Choroid plexus epithelial cell (primary cell): Measurements from ENCODE around the gene RAMP3.

Experiments
- DNase-seq: peaks from one replicate; pipeline ENCODE4 v3.0.0-alpha.2; 2010; ENCODE audit warnings: low read depth
- H3K4me3 ChIP-seq: 2 replicates; pipeline ENCODE4 v1.5.1; 2011; ENCODE audit warnings: low read depth, mild to moderate bottlenecking, control low read depth, low read length, moderate library complexity
- TF ChIP-seq, protein P1 (sequence below): conservative IDR thresholded peaks from 2 replicates; pipeline ENCODE4 v1.5.1; 2011; ENCODE audit warnings: low read depth, mild to moderate bottlenecking, control low read depth, inconsistent platforms, low read length, moderate library complexity

RAMP3 gene

DNA sequence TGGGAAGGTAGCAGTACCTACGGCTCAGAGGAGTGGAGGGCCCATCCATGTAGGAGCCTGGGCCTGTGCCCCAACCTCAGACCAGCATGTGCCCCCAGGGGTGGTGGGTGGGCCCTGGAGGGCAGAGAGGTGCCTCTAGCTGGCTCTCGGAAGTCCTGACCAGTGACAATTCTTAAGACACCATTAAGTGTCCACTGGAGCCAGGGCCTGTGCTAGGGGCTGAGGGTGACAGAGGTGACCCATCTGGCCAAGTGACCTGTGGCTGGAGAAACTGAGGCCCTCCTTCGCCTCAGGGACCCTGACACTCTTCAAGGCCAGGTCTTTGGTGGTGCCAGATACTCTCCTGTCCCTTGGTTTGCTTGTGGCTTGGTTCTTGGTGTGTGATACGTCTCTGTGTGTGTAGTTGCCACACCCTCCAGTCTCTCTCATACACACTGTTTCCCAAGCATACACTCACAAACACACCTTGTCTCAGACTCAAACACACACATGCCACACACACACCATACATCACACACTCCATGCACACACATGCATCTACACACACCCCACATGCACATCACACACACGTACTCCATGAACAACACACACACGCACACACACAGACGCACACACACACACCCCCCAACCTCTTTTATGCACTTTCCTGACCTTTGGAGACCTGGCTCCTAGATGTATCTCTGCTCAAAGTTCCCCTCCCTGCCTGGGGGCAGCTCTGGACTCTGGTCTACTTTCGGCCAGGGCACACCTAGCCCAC, 897 bp upstream of the RAMP3 start:
- no peak overlapping the region for H3K4me3 ChIP-seq
- DNase-seq: no peak
- TF ChIP-seq, protein P1, sequence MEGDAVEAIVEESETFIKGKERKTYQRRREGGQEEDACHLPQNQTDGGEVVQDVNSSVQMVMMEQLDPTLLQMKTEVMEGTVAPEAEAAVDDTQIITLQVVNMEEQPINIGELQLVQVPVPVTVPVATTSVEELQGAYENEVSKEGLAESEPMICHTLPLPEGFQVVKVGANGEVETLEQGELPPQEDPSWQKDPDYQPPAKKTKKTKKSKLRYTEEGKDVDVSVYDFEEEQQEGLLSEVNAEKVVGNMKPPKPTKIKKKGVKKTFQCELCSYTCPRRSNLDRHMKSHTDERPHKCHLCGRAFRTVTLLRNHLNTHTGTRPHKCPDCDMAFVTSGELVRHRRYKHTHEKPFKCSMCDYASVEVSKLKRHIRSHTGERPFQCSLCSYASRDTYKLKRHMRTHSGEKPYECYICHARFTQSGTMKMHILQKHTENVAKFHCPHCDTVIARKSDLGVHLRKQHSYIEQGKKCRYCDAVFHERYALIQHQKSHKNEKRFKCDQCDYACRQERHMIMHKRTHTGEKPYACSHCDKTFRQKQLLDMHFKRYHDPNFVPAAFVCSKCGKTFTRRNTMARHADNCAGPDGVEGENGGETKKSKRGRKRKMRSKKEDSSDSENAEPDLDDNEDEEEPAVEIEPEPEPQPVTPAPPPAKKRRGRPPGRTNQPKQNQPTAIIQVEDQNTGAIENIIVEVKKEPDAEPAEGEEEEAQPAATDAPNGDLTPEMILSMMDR: no peak

DNA sequence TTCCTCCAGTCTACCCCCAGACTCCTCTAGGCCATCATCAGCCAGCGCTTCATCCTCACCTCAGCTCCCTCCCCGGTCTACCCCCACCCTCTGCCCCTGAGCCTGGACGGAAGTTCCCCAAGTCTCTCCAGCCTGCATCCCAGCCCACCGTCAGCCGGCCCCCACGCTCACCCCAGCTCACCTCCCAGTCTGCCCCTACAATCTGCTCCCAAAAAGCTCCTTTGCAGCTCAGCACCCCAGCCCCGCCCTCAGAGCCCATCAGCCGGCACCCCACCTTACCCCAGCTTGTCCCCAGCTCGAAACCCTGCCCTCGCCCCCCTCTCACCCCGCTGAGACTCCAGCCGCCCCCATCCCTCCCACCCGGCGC, 322 bp upstream of the RAMP3 start:
- no peak overlapping the region for H3K4me3 ChIP-seq

DNA sequence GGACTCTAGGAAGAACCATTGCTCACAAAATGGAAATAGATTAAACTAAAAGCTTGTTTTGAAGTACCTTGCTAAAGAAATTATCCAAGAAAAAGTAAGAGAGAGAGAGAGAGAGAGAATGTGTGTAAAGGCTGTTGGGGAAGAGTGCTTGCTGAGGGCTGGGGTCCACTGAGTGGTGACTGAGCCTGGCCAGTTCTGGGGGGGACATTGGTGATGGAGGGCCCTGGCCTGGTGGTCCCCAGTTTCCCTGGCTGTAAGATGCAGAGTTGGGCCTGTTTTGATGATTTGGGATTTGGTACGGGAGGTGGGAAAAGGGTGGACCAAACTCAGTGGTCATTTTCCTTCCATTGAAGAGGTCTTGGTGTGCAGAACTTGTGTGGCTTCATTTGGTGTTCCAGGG, 880 bp downstream of the RAMP3 start:
- no peak for DNase-seq
- TF ChIP-seq, protein P1: no peak
- no peak overlapping the region for H3K4me3 ChIP-seq

More for the DNA sequence above, 322 bp upstream of the RAMP3 start:
- DNase-seq: no peak
- TF ChIP-seq, protein P1: no peak

DNA sequence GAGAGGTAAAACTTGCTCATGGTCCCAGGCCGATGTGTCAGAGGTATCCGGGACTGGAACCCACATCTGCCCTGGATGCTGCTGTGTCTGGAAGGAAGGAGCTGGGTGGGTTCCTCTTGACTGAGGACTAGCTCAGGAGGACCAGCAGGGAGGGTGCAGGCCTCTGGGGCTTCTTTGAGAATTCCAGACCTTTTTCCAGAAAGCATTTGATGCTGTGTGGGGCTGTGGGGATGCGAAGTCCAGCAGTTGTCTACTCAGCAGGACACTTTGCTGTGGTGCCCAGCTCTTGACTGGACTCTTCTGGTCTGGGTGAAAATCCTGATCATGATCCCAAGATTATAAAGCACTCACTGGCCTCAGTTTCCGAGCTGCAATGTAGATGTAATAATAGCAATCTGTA, 1.7 kb downstream of the RAMP3 start:
- H3K4me3 ChIP-seq: no peak overlapping the region
- TF ChIP-seq, protein P1: no peak
- DNase-seq: no peak

DNA sequence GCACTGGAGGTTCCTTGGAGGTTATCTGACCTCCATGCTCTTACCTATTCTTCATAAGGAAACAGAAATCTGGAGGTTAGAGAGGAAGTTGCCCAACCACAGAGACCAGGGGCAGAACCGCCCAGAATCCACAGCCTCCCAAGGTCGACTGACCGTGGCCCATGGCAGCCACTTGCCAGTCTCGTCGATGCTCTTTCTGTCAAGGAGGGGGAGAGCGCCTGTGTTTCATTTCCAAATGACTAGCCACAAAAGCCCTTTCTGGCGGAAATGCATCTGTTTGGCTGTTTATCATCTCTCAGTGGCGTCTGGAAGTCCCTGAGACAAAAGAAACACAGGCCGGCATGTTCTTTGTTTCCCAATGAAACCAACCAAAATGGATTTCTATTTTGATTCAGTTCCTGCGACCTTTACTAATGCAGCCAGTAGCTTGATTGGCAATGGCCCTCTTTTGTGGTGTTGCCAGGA, 2.9 kb downstream of the RAMP3 start:
- no peak overlapping the region for H3K4me3 ChIP-seq
- no peak for DNase-seq
- TF ChIP-seq, protein P1: no peak

DNA sequence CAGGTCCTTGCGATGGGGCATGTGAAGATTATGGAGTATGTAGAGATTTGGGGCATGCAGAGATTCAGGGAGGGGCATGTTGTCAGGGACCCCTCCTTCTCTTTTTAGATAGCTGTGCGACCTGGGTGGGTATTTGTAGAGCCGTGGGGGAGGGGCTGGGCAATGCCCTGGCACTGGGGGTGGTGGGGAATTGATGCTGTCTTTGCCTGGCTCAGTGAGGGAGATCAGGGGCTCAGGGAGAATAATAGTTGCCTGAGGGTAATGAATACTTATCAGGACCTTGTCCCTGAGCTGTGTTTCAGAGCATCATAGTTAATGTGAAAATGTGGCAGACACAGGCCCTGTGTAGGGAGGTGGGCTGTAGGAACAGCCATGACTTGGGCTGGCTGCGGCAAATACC, 3.5 kb downstream of the RAMP3 start:
- no peak overlapping the region for H3K4me3 ChIP-seq
- no peak for DNase-seq
- TF ChIP-seq, protein P1: no peak

DNA sequence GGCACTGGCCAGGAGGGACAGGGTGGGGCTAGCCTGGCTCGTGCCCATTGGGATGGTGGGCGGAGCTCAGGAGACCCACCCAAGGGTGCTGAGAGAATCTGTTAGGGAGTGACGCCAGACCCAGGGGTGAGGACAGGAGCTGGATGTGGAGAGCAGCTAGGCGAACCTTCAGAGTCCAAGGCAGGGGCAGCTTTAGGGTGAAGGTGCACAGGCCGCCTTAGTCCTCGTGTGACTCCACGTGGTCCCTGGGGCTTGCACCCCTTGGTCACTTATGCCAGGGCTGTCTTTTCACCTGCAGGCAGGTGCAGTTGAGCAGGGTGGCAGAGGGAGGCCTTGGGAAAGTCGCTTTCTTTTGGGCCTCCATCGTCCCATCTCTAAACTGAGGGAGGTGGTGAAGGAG, 4.3 kb downstream of the RAMP3 start:
- TF ChIP-seq, protein P1: no peak

More for the DNA sequence above, 4.3 kb downstream of the RAMP3 start:
- no peak for DNase-seq
- H3K4me3 ChIP-seq: no peak overlapping the region
